GM23338 (cell line): Measurements from ENCODE around the gene SMOC2. TPM values are rescaled to one million over a fixed set of nuclear protein-coding genes. Genes with fewer than 3 reads are reported as not detected.

ENCODE experiments used
- ATAC-seq: fragments of 200-7000 bp; cut with Tn5 transposase; 3 replicates; pipeline ENCODE4 v1.9.1; 2020
- DNase-seq: peaks from one replicate; pipeline ENCODE4 v3.0.0-alpha.2; 2015; ENCODE audit warnings: low spot score
- H2AFZ ChIP-seq: fragments of 200-600 bp; sonication (generic); 2 replicates; pipeline ENCODE4 v1.8.0; 2016; ENCODE audit warnings: antibody characterized with exemption, mild to moderate bottlenecking, moderate library complexity
- H3F3A ChIP-seq: fragments of 200-600 bp; sonication (generic); replicated peaks from 2 replicates; pipeline ENCODE4 v1.8.0; 2017; ENCODE audit warnings: antibody characterized with exemption, mixed run types, low read depth
- H3K27ac ChIP-seq: fragments of 200-600 bp; sonication (generic); 2 replicates; pipeline ENCODE4 v1.6.1; 2016; ENCODE audit warnings: low read depth
- H3K27me3 ChIP-seq: fragments of 200-600 bp; sonication (generic); 2 replicates; pipeline ENCODE4 v1.8.0; 2016; ENCODE audit warnings: mild to moderate bottlenecking, mixed run types, moderate library complexity; ENCODE audit not compliant: insufficient read depth
- H3K36me3 ChIP-seq: fragments of 200-600 bp; sonication (generic); 2 replicates; pipeline ENCODE4 v1.8.0; 2016; ENCODE audit warnings: mild to moderate bottlenecking; ENCODE audit not compliant: insufficient read depth
- H3K4me1 ChIP-seq: fragments of 200-600 bp; sonication (generic); 2 replicates; pipeline ENCODE4 v1.8.0; 2016; ENCODE audit warnings: mild to moderate bottlenecking, moderate library complexity; ENCODE audit not compliant: insufficient read depth
- H3K4me2 ChIP-seq: fragments of 200-600 bp; sonication (generic); 2 replicates; pipeline ENCODE4 v1.7.1; 2017; ENCODE audit warnings: mixed run types
- H3K4me3 ChIP-seq: fragments of 200-600 bp; sonication (generic); 2 replicates; pipeline ENCODE4 v1.6.1; 2016; ENCODE audit warnings: mixed run types
- H3K79me2 ChIP-seq: fragments of 200-600 bp; sonication (generic); replicated peaks from 2 replicates; pipeline ENCODE4 v1.8.0; 2017; ENCODE audit warnings: mild to moderate bottlenecking; ENCODE audit not compliant: insufficient read depth
- H3K9me2 ChIP-seq: fragments of 200-600 bp; sonication (generic); 2 replicates; pipeline ENCODE4 v1.8.0; 2017; ENCODE audit not compliant: insufficient read depth
- H4K20me1 ChIP-seq: fragments of 200-600 bp; sonication (generic); replicated peaks from 2 replicates; pipeline ENCODE4 v1.8.0; 2017; ENCODE audit warnings: mild to moderate bottlenecking; ENCODE audit not compliant: insufficient read depth
- H3K27ac Mint-ChIP-seq: 2 replicates; pipeline ENCODE4 v1.8.0; 2020; ENCODE audit warnings: inconsistent platforms, mild to moderate bottlenecking, moderate library complexity, mixed read lengths
- H3K27me3 Mint-ChIP-seq: 3 replicates; pipeline ENCODE4 v1.8.0; 2022; ENCODE audit warnings: low read depth, mild to moderate bottlenecking, moderate library complexity, mixed read lengths, inconsistent platforms; ENCODE audit not compliant: insufficient read depth, poor library complexity
- H3K36me3 Mint-ChIP-seq: 3 replicates; pipeline ENCODE4 v1.8.0; 2021; ENCODE audit warnings: low read depth, mild to moderate bottlenecking, inconsistent platforms, moderate library complexity, mixed read lengths
- H3K4me1 Mint-ChIP-seq: 3 replicates; pipeline ENCODE4 v1.8.0; 2020; ENCODE audit warnings: mild to moderate bottlenecking, inconsistent platforms, mixed read lengths
- H3K4me3 Mint-ChIP-seq: 3 replicates; pipeline ENCODE4 v1.8.0; 2021; ENCODE audit warnings: moderate library complexity, mild to moderate bottlenecking, inconsistent platforms, mixed read lengths
- H3K9me3 Mint-ChIP-seq: 3 replicates; pipeline ENCODE4 v1.8.0; 2020; ENCODE audit warnings: moderate library complexity, mild to moderate bottlenecking, inconsistent platforms, mixed read lengths
- CREB1 ChIP-seq: fragments of 250-450 bp; sonication (Bioruptor Pico); IDR thresholded peaks from 2 replicates; pipeline ENCODE4 v1.5.0; 2020; ENCODE audit warnings: low read depth, mild to moderate bottlenecking, moderate library complexity
- NANOG ChIP-seq: IDR thresholded peaks from 2 replicates; pipeline ENCODE4 v1.6.1; 2016; ENCODE audit warnings: antibody characterized with exemption, borderline replicate concordance
- POLR2AphosphoS5 ChIP-seq: IDR thresholded peaks from 2 replicates; pipeline ENCODE4 v1.6.1; 2016; ENCODE audit warnings: antibody characterized with exemption, low read depth
- ZNF114 ChIP-seq: fragments of 250-450 bp; sonication (Bioruptor Pico); IDR thresholded peaks from 2 replicates; pipeline ENCODE4 v1.5.0; 2020; ENCODE audit warnings: mild to moderate bottlenecking, moderate library complexity
- ZNF331 ChIP-seq: fragments of 250-450 bp; sonication (Bioruptor Pico); IDR thresholded peaks from 2 replicates; pipeline ENCODE4 v1.5.0; 2020; ENCODE audit warnings: low read depth, mild to moderate bottlenecking, moderate library complexity
- polyA plus RNA-seq: library from polyadenylated mRNA; unstranded; fragments of >200 nt; fragmentation: Nextera tagmentation; extraction: Ambion mirVana; gene quantifications from 2 replicates; pipeline ENCODE4 v1.2.1, GENCODE V29; 2016
- total RNA-seq: library from RNA; depleted of rRNA; stranded (reverse); fragments of >200 nt; shearing (Covaris generic); gene quantifications from 2 replicates; pipeline ENCODE4 v1.2.3, GENCODE V29; 2014
- TF ChIP-seq, protein P1 (sequence below): IDR thresholded peaks from one replicate; pipeline ENCODE4 v1.6.1; 2018; ENCODE audit warnings: antibody characterized with exemption; ENCODE audit not compliant: unreplicated experiment
- TF ChIP-seq, protein P2 (sequence below): IDR thresholded peaks from 2 replicates; pipeline ENCODE4 v1.6.1; 2016; ENCODE audit warnings: antibody characterized with exemption

SMOC2 gene
- total and polyA plus RNA-seq, 2 experiments from 2014 or later, result 4.3 to 6.5 TPM

DNA sequence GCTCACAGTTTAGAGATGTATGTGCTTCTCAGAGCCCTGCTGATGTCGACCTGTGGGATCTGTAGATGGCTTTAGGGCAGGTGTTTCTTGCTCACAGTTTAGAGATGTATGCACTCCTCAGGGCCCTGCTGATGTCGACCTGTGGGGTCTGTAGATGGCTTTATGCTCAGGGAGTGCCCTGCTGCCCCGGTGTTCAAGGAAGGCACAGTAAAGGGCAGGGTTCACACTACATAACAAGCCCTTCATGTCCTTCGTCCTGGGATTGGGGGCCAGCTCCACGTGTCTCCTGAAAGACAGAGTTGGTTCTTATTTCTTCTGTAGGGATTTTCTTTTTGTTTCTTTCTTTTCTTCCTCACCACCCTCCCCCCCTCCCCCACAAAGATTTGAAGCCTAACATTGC lies 91.1 kb downstream of the SMOC2 start (continued):
- TF ChIP-seq, protein P1, sequence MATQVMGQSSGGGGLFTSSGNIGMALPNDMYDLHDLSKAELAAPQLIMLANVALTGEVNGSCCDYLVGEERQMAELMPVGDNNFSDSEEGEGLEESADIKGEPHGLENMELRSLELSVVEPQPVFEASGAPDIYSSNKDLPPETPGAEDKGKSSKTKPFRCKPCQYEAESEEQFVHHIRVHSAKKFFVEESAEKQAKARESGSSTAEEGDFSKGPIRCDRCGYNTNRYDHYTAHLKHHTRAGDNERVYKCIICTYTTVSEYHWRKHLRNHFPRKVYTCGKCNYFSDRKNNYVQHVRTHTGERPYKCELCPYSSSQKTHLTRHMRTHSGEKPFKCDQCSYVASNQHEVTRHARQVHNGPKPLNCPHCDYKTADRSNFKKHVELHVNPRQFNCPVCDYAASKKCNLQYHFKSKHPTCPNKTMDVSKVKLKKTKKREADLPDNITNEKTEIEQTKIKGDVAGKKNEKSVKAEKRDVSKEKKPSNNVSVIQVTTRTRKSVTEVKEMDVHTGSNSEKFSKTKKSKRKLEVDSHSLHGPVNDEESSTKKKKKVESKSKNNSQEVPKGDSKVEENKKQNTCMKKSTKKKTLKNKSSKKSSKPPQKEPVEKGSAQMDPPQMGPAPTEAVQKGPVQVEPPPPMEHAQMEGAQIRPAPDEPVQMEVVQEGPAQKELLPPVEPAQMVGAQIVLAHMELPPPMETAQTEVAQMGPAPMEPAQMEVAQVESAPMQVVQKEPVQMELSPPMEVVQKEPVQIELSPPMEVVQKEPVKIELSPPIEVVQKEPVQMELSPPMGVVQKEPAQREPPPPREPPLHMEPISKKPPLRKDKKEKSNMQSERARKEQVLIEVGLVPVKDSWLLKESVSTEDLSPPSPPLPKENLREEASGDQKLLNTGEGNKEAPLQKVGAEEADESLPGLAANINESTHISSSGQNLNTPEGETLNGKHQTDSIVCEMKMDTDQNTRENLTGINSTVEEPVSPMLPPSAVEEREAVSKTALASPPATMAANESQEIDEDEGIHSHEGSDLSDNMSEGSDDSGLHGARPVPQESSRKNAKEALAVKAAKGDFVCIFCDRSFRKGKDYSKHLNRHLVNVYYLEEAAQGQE, result no peak
- no peak for TF ChIP-seq CREB1 (CRISPR knock-in tag)
- TF ChIP-seq NANOG, result no peak
- no peak for TF ChIP-seq ZNF331 (CRISPR knock-in tag)
- no peak for TF ChIP-seq ZNF114

DNA sequence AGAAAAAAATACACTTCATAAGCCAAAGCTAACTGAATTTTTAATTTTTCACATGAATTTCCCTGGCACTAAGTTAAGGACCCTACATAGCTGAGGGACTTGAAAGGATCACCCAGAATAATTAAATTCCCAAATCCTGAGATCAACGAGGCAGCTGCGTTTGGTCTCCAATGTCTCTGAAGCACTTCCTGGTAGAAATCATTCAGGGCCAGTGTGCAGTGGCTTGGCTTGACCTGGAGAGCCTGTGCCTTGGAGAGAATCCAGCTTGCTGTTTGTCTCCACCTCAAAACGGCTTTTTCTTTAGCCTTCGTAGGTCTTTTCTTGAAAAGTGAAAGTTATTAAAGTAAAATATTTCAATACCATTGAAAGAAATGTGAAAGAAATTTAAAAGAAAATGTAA lies 92.4 kb downstream of the SMOC2 start:
- Histone ChIP-seq H3K4me1 (no peaks in the 10 kb centered on the region), H3K36me3 (no peaks in the 10 kb centered on the region), H3K79me2 (no peaks in the 10 kb centered on the region), H4K20me1 (no peaks in the 10 kb centered on the region), H3K4me3 (no peak overlapping the region), H3K4me2 (no peak overlapping the region), H3K27ac (no peak overlapping the region), H3F3A (no peaks in the 10 kb centered on the region), H3K9me2 (no peaks in the 10 kb centered on the region), H3K27me3 (no peaks in the 10 kb centered on the region), H2AFZ (no peak overlapping the region)
- no peaks in the 10 kb centered on the region for H3K36me3 Mint-ChIP-seq
- DNase-seq, result no peak
- H3K4me1 Mint-ChIP-seq, result peaks cover 12% of the 10 kb centered on the region
- H3K4me3 Mint-ChIP-seq, result no peak overlapping the region
- H3K27me3 Mint-ChIP-seq, result peaks cover 12% of the 10 kb centered on the region
- ATAC-seq, result no peak
- H3K9me3 Mint-ChIP-seq, result no peaks in the 10 kb centered on the region
- H3K27ac Mint-ChIP-seq, result no peak overlapping the region
- TF ChIP-seq POLR2AphosphoS5 (no peak), ZNF114 (no peak)
- TF ChIP-seq, protein P2, sequence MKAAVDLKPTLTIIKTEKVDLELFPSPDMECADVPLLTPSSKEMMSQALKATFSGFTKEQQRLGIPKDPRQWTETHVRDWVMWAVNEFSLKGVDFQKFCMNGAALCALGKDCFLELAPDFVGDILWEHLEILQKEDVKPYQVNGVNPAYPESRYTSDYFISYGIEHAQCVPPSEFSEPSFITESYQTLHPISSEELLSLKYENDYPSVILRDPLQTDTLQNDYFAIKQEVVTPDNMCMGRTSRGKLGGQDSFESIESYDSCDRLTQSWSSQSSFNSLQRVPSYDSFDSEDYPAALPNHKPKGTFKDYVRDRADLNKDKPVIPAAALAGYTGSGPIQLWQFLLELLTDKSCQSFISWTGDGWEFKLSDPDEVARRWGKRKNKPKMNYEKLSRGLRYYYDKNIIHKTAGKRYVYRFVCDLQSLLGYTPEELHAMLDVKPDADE, result no peak
- TF ChIP-seq, protein P1, result no peak
